Erythroblast (primary cell): Measurements from ENCODE around the gene CAVIN1.

ENCODE experiments used
- GATA1 ChIP-seq: IDR thresholded peaks from 2 replicates; pipeline ENCODE4 v1.6.1; 2011; ENCODE audit warnings: low read depth, mild to moderate bottlenecking, control low read depth, low read length, moderate library complexity
- POLR2A ChIP-seq: IDR thresholded peaks from 2 replicates; pipeline ENCODE4 v1.6.1; 2011; ENCODE audit warnings: mild to moderate bottlenecking, low read length

GRCh38 chr17:42428141-42428944 lies 5.3 kb upstream of the CAVIN1 start:
- no peak for TF ChIP-seq POLR2A
- no peak for TF ChIP-seq GATA1
